GM18520 (cell line): ENCODE results near the gene CAMTA2.
"Not testable (repeated sequence)": the region's sequence is repeated elsewhere in the genome, so short reads cannot be mapped to it uniquely, and the experiment has no call there.

ENCODE experiments used
- ATAC-seq: cut with Tn5 transposase; IDR thresholded peaks from one replicate; pipeline ENCODE4 v1.9.1; 2021; ENCODE audit not compliant: unreplicated experiment

The CAMTA2 gene

GRCh38 chr17:4986951-4987766 lies at the start of gene CAMTA2:
CAMTA2 (minus strand) TSS chr17:4987675; CDS start chr17:4986222, 1,453 bp downstream.
- ATAC-seq = peak; percentile 57

- no peak for ATAC-seq
Measured at GRCh38 chr17:5035315-5035714, 47.8 kb upstream of the CAMTA2 start, which contains the start of gene SLC52A1. SLC52A1 (minus strand) TSS chr17:5035426; CDS start chr17:5034606, 820 bp downstream.

- ATAC-seq = no peak
Measured at GRCh38 chr17:5034651-5035050, 47.2 kb upstream of the CAMTA2 start.

GRCh38 chr17:5034063-5034462 lies 46.6 kb upstream of the CAMTA2 start:
- ATAC-seq = no peak

- no peak for ATAC-seq
Measured at GRCh38 chr17:5033352-5034015, 46.0 kb upstream of the CAMTA2 start.

- no peak for ATAC-seq
Measured at GRCh38 chr17:5032865-5033264, 45.4 kb upstream of the CAMTA2 start.

GRCh38 chr17:5031365-5032082 lies 44.0 kb upstream of the CAMTA2 start:
- no peak for ATAC-seq

GRCh38 chr17:5030168-5030567 lies 42.7 kb upstream of the CAMTA2 start:
- not testable (repeated sequence) for ATAC-seq

- no peak for ATAC-seq
Measured at GRCh38 chr17:5027916-5028315, 40.4 kb upstream of the CAMTA2 start.

- no peak for ATAC-seq
Measured at GRCh38 chr17:5027299-5027698, 39.8 kb upstream of the CAMTA2 start.

GRCh38 chr17:5024604-5025003 lies 37.1 kb upstream of the CAMTA2 start:
- no peak for ATAC-seq

- ATAC-seq = no peak
Measured at GRCh38 chr17:5023588-5024147, 36.2 kb upstream of the CAMTA2 start.

GRCh38 chr17:5022171-5022711 lies 34.8 kb upstream of the CAMTA2 start:
- no peak for ATAC-seq

GRCh38 chr17:5020502-5021023 lies 33.1 kb upstream of the CAMTA2 start:
- no peak for ATAC-seq

- no peak for ATAC-seq
Measured at GRCh38 chr17:5019475-5019956, 32.0 kb upstream of the CAMTA2 start.

GRCh38 chr17:5014357-5014756 lies 26.9 kb upstream of the CAMTA2 start:
- no peak for ATAC-seq

- no peak for ATAC-seq
Measured at GRCh38 chr17:5011928-5012327, 24.5 kb upstream of the CAMTA2 start.

- no peak for ATAC-seq
Measured at GRCh38 chr17:5003214-5003867, 15.9 kb upstream of the CAMTA2 start.

- no peak for ATAC-seq
Measured at GRCh38 chr17:5002121-5002788, 14.8 kb upstream of the CAMTA2 start.

GRCh38 chr17:5000237-5000639 lies 12.8 kb upstream of the CAMTA2 start:
- no peak for ATAC-seq
